Effector memory CD4-positive, alpha-beta T cell (primary cell): ENCODE results near the gene LRRC19.

ENCODE experiments used
- DNase-seq, 3 donors: peaks; one replicate each; pipeline ENCODE4 v3.0.0-alpha.2; 2020
- H3K27ac ChIP-seq: 2 replicates; pipeline ENCODE4 v1.7.0; 2013; ENCODE audit warnings: mild to moderate bottlenecking, low read length, moderate library complexity; ENCODE audit not compliant: insufficient read depth, poor library complexity, severe bottlenecking
- H3K27me3 ChIP-seq: replicated peaks from 2 replicates; pipeline ENCODE4 v1.7.0; 2013; ENCODE audit warnings: mild to moderate bottlenecking, low read length; ENCODE audit not compliant: insufficient read depth, control insufficient read depth, poor library complexity, severe bottlenecking
- H3K36me3 ChIP-seq: 2 replicates; pipeline ENCODE4 v1.7.0; 2013; ENCODE audit warnings: mild to moderate bottlenecking, low read length, moderate library complexity; ENCODE audit not compliant: control insufficient read depth, insufficient read depth
- H3K4me1 ChIP-seq: 2 replicates; pipeline ENCODE4 v1.7.0; 2013; ENCODE audit warnings: low read length, mild to moderate bottlenecking; ENCODE audit not compliant: control insufficient read depth, insufficient read depth, poor library complexity, severe bottlenecking
- H3K4me3 ChIP-seq: 2 replicates; pipeline ENCODE4 v1.7.0; 2013; ENCODE audit warnings: low read length, low read depth, mild to moderate bottlenecking; ENCODE audit not compliant: insufficient read depth, poor library complexity, severe bottlenecking
- H3K9me3 ChIP-seq: 2 replicates; pipeline ENCODE4 v1.7.0; 2013; ENCODE audit warnings: mild to moderate bottlenecking, low read length, moderate library complexity; ENCODE audit not compliant: control insufficient read depth
- total RNA-seq, 3 donors: gene quantifications; one replicate each; lab custom pipeline; 2026; lab: John Stamatoyannopoulos, UW

The LRRC19 gene
- total RNA-seq: 0 reads per million in 3 donors

GRCh38 chr9:27005491-27005890 lies at the start of gene LRRC19:
LRRC19 (minus strand) TSS chr9:27005672; CDS start chr9:26999694, 5,978 bp downstream.
- Histone ChIP-seq H3K9me3 (no peaks in the 10 kb centered on the region), H3K4me1 (no peaks in the 10 kb centered on the region), H3K27me3 (no peaks in the 10 kb centered on the region), H3K36me3 (no peaks in the 10 kb centered on the region), H3K27ac (no peak within 1 kb of the TSS), H3K4me3 (no peak within 1 kb of the TSS)
- DNase-seq: no peak

GRCh38 chr9:27054841-27055240 lies 49.4 kb upstream of the LRRC19 start:
- no peak for DNase-seq
- Histone ChIP-seq H3K36me3 (peaks cover 4% of the 10 kb centered on the region), H3K27ac (no peak overlapping the region), H3K27me3 (no peaks in the 10 kb centered on the region), H3K4me3 (no peak overlapping the region), H3K4me1 (no peaks in the 10 kb centered on the region), H3K9me3 (no peaks in the 10 kb centered on the region)

- Histone ChIP-seq H3K36me3 (peaks cover 4% of the 10 kb centered on the region), H3K27me3 (no peaks in the 10 kb centered on the region), H3K4me3 (no peak overlapping the region), H3K9me3 (no peaks in the 10 kb centered on the region), H3K27ac (no peak overlapping the region), H3K4me1 (no peaks in the 10 kb centered on the region)
- no peak for DNase-seq
Observed at GRCh38 chr9:27054125-27054524, 48.7 kb upstream of the LRRC19 start.

- no peaks in the 10 kb centered on the region for H3K4me1 ChIP-seq
- H3K4me3 ChIP-seq: no peak overlapping the region
- H3K27ac ChIP-seq: no peak overlapping the region
- no peak for DNase-seq
- H3K36me3 ChIP-seq: peaks cover 4% of the 10 kb centered on the region
- no peaks in the 10 kb centered on the region for H3K27me3 ChIP-seq
- no peaks in the 10 kb centered on the region for H3K9me3 ChIP-seq
Observed at GRCh38 chr9:27053369-27054022, 48.0 kb upstream of the LRRC19 start.

GRCh38 chr9:27047136-27047535 lies 41.7 kb upstream of the LRRC19 start:
- no peak for DNase-seq
- H3K36me3 ChIP-seq: peaks cover 4% of the 10 kb centered on the region
- H3K4me1 ChIP-seq: no peaks in the 10 kb centered on the region
- H3K9me3 ChIP-seq: no peaks in the 10 kb centered on the region
- no peak overlapping the region for H3K27ac ChIP-seq
- no peaks in the 10 kb centered on the region for H3K27me3 ChIP-seq
- H3K4me3 ChIP-seq: no peak overlapping the region

- Histone ChIP-seq H3K27me3 (no peaks in the 10 kb centered on the region), H3K27ac (no peak overlapping the region), H3K4me3 (no peak overlapping the region), H3K4me1 (no peaks in the 10 kb centered on the region), H3K36me3 (peaks cover under 1% of the 10 kb centered on the region), H3K9me3 (no peaks in the 10 kb centered on the region)
- DNase-seq: no peak
Observed at GRCh38 chr9:27043176-27043575, 37.7 kb upstream of the LRRC19 start.

- Histone ChIP-seq H3K27me3 (no peaks in the 10 kb centered on the region), H3K36me3 (no peaks in the 10 kb centered on the region), H3K4me1 (no peaks in the 10 kb centered on the region), H3K4me3 (no peak overlapping the region), H3K9me3 (no peaks in the 10 kb centered on the region), H3K27ac (no peak overlapping the region)
- DNase-seq: no peak
Observed at GRCh38 chr9:27042476-27042875, 37.0 kb upstream of the LRRC19 start.

- Histone ChIP-seq H3K27me3 (no peaks in the 10 kb centered on the region), H3K27ac (no peak overlapping the region), H3K9me3 (no peaks in the 10 kb centered on the region), H3K4me1 (no peaks in the 10 kb centered on the region), H3K4me3 (no peak overlapping the region), H3K36me3 (no peaks in the 10 kb centered on the region)
- no peak for DNase-seq
Observed at GRCh38 chr9:27041746-27042145, 36.3 kb upstream of the LRRC19 start.

GRCh38 chr9:27037499-27037898 lies 32.0 kb upstream of the LRRC19 start:
- DNase-seq: no peak
- H3K36me3 ChIP-seq: no peaks in the 10 kb centered on the region
- no peaks in the 10 kb centered on the region for H3K9me3 ChIP-seq
- H3K27ac ChIP-seq: no peak overlapping the region
- no peaks in the 10 kb centered on the region for H3K4me1 ChIP-seq
- H3K4me3 ChIP-seq: no peak overlapping the region
- H3K27me3 ChIP-seq: no peaks in the 10 kb centered on the region

GRCh38 chr9:27033815-27034403 lies 28.4 kb upstream of the LRRC19 start:
- Histone ChIP-seq H3K9me3 (no peaks in the 10 kb centered on the region), H3K27ac (no peak overlapping the region)
- peak in 1 of 3 donors; percentile 15 for DNase-seq

More at GRCh38 chr9:27033815-27034403, 28.4 kb upstream of the LRRC19 start:
- Histone ChIP-seq H3K4me1 (no peaks in the 10 kb centered on the region), H3K27me3 (no peaks in the 10 kb centered on the region), H3K36me3 (no peaks in the 10 kb centered on the region), H3K4me3 (no peak overlapping the region)
